Measurements from ENCODE around the gene PCDHGA5.
"Not testable (repeated sequence)": the region's sequence is repeated elsewhere in the genome, so short reads cannot be mapped to it uniquely, and the experiment has no call there.

Gene PCDHGA5

DNA sequence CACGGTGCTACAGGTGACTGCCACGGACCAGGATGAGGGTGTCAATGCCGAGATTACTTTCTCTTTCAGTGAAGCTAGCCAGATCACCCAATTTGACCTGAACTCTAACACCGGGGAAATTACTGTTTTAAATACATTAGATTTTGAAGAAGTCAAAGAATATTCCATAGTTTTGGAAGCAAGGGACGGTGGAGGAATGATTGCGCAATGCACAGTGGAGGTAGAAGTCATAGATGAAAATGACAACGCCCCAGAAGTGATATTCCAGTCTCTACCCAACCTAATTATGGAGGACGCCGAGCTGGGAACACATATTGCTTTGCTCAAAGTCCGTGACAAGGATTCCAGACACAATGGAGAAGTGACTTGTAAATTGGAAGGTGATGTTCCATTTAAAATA is 24.7 kb downstream of the PCDHGA5 start:
- DNase-seq: no peak

DNA sequence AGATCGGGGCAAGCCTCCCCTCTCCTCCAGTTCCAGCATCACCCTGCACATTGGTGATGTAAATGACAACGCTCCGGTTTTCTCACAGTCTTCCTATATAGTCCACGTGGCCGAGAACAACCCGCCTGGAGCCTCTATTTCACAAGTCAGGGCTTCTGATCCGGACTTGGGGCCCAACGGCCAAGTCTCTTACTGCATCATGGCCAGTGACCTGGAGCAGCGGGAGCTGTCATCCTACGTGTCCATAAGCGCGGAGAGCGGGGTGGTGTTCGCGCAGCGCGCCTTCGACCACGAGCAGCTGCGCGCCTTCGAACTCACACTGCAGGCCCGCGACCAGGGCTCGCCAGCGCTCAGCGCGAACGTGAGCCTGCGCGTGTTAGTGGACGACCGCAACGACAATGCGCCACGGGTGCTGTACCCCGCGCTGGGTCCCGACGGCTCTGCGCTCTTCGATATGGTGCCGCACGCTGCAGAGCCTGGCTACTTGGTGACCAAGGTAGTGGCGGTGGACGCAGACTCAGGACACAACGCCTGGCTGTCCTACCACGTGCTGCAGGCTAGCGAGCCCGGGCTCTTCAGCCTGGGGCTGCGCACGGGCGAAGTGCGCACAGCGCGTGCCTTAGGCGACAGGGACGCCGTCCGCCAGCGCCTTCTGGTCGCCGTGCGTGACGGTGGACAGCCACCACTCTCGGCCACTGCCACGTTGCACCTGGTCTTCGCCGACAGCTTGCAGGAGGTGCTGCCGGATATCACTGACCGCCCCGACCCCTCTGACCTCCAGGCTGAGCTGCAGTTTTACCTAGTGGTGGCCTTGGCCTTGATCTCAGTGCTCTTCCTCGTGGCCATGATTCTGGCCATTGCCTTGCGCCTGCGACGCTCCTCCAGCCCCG is 25.4 kb downstream of the PCDHGA5 start:
- DNase-seq: no peak

DNA sequence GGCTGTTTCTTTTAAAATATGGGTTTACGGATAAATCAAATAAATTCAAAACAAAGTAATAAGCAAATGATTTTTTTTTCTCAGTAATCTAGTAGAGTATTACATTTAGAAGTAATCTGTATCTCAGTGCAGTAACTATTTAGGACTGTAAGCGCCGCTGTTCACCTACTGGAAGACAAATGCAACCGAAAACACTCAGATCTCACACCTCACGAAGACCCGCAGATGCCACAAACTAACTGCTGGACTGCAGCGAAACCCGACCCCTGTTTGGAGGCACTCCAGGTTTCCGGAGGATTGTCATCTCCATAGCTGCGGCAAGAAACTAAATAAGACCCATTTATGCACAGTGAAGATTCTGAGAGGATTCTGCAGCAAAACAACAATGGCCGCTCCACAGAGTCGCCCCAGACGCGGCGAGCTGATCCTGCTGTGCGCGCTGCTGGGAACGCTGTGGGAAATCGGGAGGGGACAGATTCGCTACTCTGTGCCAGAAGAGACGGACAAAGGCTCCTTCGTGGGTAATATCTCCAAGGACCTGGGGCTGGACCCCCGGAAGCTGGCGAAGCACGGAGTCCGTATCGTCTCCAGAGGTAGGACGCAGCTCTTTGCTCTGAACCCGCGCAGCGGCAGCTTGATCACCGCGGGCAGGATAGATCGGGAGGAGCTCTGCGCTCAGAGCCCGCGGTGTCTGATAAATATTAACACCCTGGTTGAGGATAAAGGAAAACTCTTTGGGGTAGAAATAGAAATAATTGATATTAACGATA is 28.7 kb downstream of the PCDHGA5 start, which contains the start of gene PCDHGA8:
PCDHGA8 (plus strand) TSS at position 205 of the 770 bp plus-strand sequence; CDS start at position 386, 181 bp downstream.
- no peak for DNase-seq

DNA sequence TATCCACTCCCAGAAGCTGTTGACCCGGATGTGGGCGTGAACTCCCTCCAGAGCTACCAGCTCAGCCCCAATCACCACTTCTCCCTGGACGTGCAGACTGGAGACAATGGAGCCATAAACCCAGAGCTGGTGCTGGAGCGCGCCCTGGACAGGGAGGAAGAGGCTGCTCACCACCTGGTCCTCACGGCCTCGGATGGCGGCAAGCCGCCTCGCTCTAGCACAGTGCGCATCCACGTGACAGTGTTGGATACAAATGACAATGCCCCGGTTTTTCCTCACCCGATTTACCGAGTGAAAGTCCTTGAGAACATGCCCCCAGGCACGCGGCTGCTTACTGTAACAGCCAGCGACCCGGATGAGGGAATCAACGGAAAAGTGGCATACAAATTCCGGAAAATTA is 29.3 kb downstream of the PCDHGA5 start:
- DNase-seq: no peak

DNA sequence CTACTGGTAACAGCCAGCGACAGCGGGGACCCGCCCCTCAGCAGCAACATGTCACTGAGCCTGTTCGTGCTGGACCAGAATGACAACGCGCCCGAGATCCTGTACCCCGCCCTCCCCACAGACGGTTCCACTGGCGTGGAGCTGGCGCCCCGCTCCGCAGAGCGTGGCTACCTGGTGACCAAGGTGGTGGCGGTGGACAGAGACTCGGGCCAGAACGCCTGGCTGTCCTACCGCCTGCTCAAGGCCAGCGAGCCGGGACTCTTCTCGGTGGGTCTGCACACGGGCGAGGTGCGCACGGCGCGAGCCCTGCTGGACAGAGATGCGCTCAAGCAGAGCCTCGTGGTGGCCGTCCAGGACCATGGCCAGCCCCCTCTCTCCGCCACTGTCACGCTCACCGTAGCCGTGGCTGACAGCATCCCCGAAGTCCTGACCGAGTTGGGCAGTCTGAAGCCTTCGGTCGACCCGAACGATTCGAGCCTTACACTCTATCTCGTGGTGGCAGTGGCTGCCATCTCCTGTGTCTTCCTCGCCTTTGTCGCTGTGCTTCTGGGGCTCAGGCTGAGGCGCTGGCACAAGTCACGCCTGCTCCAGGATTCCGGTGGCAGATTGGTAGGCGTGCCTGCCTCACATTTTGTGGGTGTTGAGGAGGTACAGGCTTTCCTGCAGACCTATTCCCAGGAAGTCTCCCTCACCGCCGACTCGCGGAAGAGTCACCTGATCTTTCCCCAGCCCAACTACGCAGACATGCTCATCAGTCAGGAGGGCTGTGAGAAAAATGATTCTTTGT is 30.6 kb downstream of the PCDHGA5 start:
- not testable (repeated sequence) for DNase-seq

DNA sequence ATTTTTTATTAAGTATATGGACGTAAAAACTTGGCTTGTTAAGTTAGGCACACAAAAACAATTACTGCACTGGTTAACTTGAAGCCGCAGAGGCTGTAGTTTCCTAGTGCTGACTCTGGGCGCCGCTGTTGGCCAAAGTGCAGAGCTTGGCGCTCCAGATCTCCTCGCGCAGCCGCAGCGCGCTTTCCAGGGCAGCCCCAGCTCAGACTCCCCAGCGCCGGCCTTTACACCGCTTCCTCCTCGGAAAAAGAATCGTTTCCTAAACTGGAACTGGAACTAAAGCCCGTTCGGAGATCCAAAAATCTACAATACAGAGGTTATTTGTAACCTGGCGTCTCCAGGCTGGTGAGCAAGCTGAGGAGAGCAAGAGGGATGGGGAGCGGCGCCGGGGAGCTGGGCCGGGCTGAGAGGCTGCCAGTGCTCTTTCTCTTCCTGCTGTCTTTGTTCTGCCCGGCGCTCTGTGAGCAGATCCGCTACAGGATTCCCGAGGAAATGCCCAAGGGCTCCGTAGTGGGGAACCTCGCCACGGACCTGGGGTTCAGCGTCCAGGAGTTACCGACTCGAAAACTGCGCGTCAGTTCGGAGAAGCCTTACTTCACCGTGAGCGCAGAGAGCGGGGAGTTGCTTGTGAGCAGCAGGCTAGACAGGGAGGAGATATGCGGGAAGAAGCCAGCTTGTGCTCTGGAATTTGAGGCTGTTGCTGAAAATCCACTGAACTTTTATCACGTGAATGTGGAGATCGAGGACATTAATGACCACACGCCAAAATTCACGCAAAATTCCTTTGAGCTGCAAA is 34.0 kb downstream of the PCDHGA5 start, which contains the start of gene PCDHGB5:
PCDHGB5 (plus strand) TSS at position 192 of the 796 bp plus-strand sequence; CDS start at position 373, 181 bp downstream.
- DNase-seq: not testable (repeated sequence)

DNA sequence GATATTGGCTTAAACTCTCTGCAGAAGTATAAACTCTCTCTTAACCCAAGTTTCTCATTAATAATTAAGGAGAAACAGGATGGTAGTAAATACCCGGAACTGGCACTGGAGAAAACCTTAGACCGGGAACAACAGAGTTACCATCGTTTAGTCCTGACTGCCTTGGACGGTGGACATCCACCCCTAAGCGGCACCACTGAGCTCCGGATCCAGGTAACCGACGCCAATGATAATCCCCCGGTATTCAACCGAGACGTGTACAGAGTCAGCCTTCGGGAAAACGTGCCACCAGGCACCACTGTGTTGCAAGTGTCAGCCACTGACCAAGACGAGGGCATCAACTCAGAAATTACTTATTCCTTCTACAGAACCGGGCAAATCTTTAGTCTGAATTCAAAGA is 34.6 kb downstream of the PCDHGA5 start:
- no peak for DNase-seq

DNA sequence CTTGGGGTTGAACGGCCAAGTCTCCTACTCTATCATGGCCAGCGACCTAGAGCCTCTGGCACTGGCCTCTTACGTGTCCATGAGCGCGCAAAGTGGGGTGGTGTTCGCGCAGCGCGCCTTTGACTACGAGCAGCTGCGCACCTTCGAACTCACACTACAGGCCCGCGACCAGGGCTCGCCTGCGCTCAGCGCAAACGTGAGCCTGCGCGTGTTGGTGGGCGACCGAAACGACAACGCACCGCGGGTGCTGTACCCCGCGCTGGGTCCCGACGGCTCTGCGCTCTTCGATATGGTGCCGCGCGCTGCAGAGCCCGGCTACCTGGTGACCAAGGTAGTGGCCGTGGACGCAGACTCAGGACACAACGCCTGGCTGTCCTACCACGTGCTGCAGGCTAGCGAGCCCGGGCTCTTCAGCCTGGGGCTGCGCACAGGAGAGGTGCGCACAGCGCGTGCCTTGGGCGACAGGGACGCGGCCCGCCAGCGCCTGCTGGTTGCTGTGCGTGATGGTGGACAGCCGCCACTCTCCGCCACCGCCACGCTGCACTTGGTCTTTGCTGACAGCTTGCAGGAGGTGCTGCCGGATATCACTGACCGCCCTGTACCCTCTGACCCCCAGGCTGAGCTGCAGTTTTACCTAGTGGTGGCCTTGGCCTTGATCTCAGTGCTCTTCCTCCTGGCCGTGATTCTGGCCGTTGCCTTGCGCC is 35.7 kb downstream of the PCDHGA5 start:
- DNase-seq: no peak

DNA sequence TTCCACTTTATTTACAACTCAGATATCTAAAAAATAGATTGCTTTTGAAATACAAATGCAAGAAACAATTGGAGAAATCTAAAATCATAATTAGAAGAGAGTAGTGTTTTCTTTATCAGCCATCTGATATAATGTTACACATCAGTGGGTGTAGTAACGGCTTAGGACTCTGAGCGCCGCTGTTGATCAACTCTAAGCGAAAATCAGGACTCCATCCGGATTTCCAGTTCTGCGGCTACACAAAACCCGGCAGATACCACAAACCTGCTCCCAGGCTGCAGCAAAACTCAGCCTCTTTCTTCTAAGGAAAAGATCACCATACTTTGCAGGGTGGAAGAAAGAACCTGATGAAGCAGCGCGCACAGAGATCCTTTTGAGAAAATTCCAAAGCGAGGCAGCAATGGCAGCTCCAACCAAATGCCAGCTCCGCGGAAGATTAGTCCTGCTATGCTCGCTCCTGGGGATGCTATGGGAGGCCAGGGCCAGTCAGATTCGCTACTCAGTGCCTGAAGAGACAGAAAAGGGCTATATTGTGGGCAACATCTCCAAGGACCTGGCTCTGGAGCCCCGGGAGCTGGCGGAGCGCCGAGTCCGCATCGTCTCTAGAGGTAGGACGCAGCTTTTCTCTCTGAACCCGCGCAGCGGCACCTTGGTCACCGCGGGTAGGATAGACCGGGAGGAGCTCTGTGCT is 38.7 kb downstream of the PCDHGA5 start, which contains the start of gene PCDHGA9:
PCDHGA9 (plus strand) TSS at position 226 of the 691 bp plus-strand sequence; CDS start at position 401, 175 bp downstream.
- DNase-seq: no peak

DNA sequence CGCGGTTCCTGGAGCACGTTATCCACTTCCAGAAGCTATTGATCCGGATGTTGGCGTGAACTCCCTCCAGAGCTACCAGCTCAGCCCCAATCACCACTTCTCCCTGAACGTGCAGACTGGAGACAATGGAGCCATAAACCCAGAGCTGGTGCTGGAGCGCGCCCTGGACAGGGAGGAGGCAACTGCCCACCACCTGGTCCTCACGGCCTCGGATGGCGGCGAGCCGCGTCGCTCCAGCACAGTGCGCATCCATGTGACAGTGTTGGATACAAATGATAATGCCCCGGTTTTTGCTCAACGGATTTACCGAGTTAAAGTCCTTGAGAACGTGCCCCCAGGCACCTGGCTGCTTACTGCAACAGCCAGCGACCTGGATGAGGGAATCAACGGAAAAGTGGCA is 39.4 kb downstream of the PCDHGA5 start:
- no peak for DNase-seq

DNA sequence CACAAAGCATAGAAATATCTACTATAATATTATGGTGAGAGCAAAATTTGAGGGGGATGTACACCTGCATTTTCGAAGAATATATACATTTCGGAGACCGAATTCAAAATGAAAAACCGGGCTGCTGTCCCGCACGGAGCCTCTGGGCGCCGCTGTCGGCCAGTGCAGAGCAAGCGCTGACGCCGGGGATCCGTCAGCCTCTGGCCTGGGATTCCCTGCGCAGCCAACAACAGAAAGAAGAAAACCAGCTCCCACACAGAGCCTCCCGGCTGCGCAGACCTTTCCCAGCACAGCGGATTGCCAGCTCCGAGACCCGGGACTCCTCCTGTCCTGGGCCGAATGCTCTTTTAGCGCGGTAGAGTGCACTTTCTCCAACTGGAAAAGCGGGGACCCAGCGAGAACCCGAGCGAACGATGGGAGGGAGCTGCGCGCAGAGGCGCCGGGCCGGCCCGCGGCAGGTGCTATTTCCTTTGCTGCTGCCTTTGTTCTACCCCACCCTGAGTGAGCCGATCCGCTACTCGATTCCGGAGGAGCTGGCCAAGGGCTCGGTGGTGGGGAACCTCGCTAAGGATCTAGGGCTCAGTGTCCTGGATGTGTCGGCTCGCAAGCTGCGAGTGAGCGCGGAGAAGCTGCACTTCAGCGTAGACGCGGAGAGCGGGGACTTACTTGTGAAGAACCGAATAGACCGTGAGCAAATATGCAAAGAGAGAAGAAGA is 44.0 kb downstream of the PCDHGA5 start, which contains the start of gene PCDHGB6:
PCDHGB6 (plus strand) TSS at position 232 of the 716 bp plus-strand sequence; CDS start at position 414, 182 bp downstream.
- not testable (repeated sequence) for DNase-seq

DNA sequence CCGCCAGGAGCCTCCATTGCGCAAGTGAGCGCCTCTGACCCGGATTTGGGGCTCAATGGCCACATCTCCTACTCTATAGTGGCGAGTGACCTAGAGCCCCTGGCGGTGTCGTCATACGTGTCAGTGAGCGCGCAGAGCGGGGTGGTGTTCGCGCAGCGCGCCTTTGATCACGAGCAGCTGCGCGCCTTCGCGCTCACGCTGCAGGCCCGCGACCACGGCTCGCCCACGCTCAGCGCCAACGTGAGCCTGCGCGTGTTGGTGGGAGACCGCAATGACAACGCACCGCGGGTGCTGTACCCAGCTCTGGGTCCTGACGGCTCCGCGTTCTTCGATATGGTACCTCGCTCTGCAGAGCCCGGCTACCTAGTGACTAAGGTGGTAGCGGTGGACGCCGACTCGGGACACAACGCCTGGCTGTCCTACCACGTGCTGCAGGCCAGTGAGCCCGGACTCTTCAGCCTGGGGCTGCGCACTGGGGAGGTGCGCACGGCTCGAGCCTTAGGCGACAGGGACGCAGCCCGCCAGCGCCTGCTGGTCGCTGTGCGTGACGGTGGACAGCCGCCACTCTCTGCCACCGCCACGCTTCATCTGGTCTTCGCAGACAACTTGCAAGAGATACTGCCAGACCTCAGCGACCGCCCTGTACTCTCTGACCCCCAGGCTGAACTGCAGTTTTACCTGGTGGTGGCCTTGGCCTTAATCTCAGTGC is 45.8 kb downstream of the PCDHGA5 start:
- DNase-seq: no peak

DNA sequence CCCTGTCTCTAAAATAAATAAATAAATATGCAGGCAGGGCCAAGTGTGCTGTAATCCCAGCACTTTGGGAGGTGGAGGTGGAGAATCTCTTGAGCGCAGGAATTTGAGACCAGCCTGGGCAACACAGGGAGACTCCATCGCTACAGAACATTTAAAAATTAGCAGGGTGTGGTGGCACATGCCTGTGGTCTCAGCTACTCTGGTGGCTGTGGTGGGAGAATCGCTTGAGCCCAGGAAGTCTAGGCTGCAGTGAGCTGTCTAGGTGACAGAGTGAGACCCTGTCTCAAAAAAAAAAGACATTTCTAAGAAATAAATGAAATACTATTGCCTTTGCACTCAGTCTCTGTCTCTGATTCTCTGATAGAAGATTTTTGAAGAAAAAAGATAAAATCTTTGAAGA is 47.6 kb downstream of the PCDHGA5 start:
- DNase-seq: no peak

DNA sequence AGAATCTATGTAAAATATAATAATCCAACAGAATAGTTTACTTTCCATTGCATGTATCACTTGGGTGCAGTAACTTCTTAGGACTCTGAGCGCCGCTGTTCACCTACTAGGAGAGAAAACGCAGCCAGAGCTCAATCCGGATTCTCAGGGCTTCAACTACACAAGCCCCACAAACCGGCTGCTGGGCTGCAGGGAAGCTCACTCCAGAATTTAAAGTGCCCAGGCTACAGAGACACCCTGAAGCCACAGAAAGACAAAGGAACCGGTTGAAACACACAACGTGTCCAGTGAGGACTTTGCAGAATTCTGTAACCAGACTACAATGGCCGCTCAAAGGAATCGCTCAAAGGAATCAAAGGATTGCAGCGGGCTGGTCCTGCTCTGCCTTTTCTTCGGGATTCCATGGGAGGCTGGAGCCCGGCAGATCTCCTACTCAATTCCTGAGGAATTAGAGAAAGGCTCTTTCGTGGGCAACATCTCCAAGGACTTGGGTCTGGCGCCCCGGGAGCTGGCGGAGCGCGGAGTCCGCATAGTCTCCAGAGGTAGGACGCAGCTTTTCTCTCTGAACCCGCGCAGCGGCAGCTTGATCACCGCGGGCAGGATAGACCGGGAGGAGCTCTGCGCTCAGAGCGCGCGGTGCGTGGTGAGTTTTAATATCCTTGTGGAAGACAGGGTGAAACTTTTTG is 49.0 kb downstream of the PCDHGA5 start, which contains the start of gene PCDHGA10:
PCDHGA10 (plus strand) TSS at position 134 of the 686 bp plus-strand sequence; CDS start at position 323, 189 bp downstream.
- DNase-seq: no peak

DNA sequence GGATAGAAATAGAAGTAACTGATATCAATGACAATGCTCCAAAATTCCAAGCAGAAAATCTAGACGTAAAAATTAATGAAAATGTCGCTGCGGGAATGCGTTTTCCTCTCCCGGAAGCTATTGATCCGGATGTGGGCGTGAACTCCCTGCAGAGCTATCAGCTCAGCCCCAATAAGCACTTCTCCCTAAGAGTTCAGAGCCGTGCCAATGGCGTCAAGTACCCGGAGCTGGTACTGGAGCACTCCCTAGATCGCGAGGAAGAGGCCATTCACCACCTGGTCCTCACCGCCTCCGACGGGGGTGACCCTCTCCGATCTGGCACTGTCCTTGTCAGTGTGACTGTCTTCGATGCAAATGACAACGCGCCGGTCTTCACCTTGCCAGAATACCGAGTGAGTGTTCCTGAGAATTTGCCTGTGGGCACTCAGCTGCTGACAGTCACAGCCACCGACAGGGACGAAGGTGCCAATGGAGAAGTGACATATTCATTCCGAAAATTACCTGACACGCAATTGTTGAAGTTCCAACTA is 49.6 kb downstream of the PCDHGA5 start:
- no peak for DNase-seq

DNA sequence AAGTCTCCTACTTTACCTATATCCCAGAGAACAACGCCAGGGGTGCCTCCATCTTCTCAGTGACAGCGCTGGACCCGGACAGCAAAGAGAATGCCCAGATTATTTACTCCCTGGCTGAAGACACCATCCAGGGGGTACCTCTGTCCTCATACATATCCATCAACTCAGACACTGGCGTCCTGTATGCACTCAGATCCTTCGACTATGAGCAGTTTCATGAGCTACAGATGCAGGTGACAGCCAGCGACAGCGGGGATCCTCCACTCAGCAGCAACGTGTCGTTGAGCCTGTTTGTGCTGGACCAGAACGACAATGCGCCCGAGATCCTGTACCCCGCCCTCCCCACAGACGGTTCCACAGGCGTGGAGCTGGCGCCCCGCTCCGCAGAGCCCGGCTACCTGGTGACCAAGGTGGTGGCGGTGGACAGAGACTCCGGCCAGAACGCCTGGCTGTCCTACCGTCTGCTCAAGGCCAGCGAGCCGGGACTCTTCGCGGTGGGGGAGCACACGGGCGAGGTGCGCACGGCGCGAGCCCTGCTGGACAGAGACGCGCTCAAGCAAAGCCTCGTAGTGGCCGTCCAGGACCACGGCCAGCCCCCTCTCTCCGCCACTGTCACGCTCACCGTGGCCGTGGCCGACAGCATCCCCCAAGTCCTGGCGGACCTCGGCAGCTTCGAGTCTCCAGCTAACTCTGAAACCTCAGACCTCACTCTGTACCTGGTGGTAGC is 50.7 kb downstream of the PCDHGA5 start:
- not testable (repeated sequence) for DNase-seq

DNA sequence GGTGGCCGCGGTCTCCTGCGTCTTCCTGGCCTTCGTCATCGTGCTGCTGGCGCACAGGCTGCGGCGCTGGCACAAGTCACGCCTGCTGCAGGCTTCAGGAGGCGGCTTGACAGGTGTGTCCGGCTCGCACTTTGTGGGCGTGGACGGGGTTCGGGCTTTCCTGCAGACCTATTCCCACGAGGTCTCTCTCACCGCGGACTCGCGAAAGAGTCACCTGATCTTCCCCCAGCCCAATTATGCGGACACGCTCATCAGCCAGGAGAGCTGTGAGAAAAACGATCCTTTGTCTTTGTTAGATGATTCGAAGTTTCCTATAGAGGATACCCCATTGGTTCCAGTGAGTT is 51.3 kb downstream of the PCDHGA5 start:
- DNase-seq: not testable (repeated sequence)

All from activated CD4-positive, CD25-positive, alpha-beta regulatory T cell (primary cell).